Measurements from ENCODE around the gene SCYGR7. TPM values are rescaled to one million over a fixed set of nuclear protein-coding genes. Genes with fewer than 3 reads are reported as not detected.
A peak's percentile ranks its signal among the peaks of the same experiment; 100 is the strongest.

SCYGR7 gene
- total and polyA plus RNA-seq, 2 experiments from 2014 or later = not detected

- Histone ChIP-seq H3K36me3 (ENCODE audit: insufficient read depth) (no peaks in the 10 kb centered on the region), H3F3A (replicated peaks; ENCODE audit: low read depth) (no peaks in the 10 kb centered on the region), H3K79me2 (replicated peaks; ENCODE audit: insufficient read depth) (no peaks in the 10 kb centered on the region), H2AFZ (no peak overlapping the region; the same call in 1 of the 2 replicates), H3K27ac (ENCODE audit: low read depth) (no peak overlapping the region), H3K27me3 (ENCODE audit: insufficient read depth) (no peaks in the 10 kb centered on the region), H3K9me2 (ENCODE audit: insufficient read depth) (no peaks in the 10 kb centered on the region), H3K4me1 (ENCODE audit: insufficient read depth) (peaks cover 17% of the 10 kb centered on the region), H4K20me1 (replicated peaks; ENCODE audit: insufficient read depth) (no peaks in the 10 kb centered on the region), H3K4me3 (no peak overlapping the region), H3K4me2 (no peak overlapping the region)
- Mint-ChIP-seq H3K27ac (no peak overlapping the region), H3K9me3 (peaks cover 2% of the 10 kb centered on the region; the same call in 2 of the 3 replicates), H3K4me1 (peaks cover 16% of the 10 kb centered on the region), H3K36me3 (ENCODE audit: low read depth) (no peaks in the 10 kb centered on the region), H3K4me3 (no peak overlapping the region), H3K27me3 (ENCODE audit: insufficient read depth, low read depth, poor library complexity) (peaks cover 4% of the 10 kb centered on the region)
- TF ChIP-seq, protein P1, sequence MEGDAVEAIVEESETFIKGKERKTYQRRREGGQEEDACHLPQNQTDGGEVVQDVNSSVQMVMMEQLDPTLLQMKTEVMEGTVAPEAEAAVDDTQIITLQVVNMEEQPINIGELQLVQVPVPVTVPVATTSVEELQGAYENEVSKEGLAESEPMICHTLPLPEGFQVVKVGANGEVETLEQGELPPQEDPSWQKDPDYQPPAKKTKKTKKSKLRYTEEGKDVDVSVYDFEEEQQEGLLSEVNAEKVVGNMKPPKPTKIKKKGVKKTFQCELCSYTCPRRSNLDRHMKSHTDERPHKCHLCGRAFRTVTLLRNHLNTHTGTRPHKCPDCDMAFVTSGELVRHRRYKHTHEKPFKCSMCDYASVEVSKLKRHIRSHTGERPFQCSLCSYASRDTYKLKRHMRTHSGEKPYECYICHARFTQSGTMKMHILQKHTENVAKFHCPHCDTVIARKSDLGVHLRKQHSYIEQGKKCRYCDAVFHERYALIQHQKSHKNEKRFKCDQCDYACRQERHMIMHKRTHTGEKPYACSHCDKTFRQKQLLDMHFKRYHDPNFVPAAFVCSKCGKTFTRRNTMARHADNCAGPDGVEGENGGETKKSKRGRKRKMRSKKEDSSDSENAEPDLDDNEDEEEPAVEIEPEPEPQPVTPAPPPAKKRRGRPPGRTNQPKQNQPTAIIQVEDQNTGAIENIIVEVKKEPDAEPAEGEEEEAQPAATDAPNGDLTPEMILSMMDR (conservative IDR thresholded peaks at IDR 0.05; ENCODE audit: low read depth in 2 of 2) = peak; percentile 70 to 72
- TF ChIP-seq, protein P2, sequence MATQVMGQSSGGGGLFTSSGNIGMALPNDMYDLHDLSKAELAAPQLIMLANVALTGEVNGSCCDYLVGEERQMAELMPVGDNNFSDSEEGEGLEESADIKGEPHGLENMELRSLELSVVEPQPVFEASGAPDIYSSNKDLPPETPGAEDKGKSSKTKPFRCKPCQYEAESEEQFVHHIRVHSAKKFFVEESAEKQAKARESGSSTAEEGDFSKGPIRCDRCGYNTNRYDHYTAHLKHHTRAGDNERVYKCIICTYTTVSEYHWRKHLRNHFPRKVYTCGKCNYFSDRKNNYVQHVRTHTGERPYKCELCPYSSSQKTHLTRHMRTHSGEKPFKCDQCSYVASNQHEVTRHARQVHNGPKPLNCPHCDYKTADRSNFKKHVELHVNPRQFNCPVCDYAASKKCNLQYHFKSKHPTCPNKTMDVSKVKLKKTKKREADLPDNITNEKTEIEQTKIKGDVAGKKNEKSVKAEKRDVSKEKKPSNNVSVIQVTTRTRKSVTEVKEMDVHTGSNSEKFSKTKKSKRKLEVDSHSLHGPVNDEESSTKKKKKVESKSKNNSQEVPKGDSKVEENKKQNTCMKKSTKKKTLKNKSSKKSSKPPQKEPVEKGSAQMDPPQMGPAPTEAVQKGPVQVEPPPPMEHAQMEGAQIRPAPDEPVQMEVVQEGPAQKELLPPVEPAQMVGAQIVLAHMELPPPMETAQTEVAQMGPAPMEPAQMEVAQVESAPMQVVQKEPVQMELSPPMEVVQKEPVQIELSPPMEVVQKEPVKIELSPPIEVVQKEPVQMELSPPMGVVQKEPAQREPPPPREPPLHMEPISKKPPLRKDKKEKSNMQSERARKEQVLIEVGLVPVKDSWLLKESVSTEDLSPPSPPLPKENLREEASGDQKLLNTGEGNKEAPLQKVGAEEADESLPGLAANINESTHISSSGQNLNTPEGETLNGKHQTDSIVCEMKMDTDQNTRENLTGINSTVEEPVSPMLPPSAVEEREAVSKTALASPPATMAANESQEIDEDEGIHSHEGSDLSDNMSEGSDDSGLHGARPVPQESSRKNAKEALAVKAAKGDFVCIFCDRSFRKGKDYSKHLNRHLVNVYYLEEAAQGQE (IDR thresholded peaks at IDR 0.05; ENCODE audit: unreplicated experiment) = no peak
- peak; percentile 88 for ATAC-seq
- DNase-seq (ENCODE audit: low spot score) = peak; percentile 77
Measured at GRCh38 chr2:227774011-227774624, 46.0 kb downstream of the SCYGR7 start.

DNA sequence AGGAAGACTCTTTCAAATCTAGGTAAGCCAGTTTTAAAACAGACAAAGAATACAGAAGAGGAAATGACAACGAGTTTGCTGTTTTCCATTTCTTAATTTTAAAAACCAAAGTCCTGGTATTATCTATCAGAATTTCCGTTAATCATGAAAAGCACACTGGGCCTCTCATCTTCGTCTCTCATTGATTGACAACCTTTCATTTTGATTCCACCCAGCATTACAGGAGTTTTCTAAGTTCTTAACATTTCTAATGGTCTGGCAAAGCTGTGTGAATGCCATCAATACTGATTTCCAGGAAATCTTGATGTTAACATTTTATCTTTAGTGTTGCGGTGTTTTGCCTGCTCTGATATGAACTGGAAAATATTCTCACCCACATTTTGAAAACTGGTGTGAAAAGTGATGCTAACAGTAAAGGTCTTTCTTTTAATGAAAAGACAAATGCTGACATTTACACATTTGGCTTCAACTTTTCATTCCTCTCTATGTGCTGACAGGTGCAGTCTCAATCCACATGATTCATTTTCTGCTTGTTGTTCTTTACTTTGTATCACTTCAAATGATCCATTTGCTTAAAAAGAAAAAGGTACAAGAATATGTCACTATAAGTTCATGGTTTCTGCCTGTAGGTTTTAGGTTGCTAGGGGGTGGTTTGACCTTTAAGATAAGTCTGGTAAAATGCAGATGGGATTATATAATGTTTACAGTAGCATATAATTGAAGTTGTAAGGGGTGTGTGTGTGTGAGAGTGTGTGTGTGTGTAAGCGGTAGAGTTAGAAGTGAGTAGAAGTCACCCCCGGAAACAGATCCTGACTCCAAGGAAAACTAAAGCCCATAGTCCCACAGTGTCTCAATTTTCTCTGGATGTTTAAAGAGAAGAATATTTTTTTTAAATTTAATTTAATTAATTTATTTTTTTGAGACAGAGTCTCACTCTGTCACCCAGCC is 47.0 kb downstream of the SCYGR7 start:
- Histone ChIP-seq H3K4me3 (no peak overlapping the region), H3K9me2 (ENCODE audit: insufficient read depth) (no peaks in the 10 kb centered on the region), H3K27me3 (ENCODE audit: insufficient read depth) (no peaks in the 10 kb centered on the region), H3K4me2 (no peak overlapping the region), H3K79me2 (replicated peaks; ENCODE audit: insufficient read depth) (no peaks in the 10 kb centered on the region), H3K36me3 (ENCODE audit: insufficient read depth) (no peaks in the 10 kb centered on the region), H3F3A (replicated peaks; ENCODE audit: low read depth) (no peaks in the 10 kb centered on the region), H2AFZ (no peak overlapping the region), H4K20me1 (replicated peaks; ENCODE audit: insufficient read depth) (no peaks in the 10 kb centered on the region), H3K4me1 (ENCODE audit: insufficient read depth) (peaks cover 17% of the 10 kb centered on the region), H3K27ac (ENCODE audit: low read depth) (no peak overlapping the region)
- H3K4me3 Mint-ChIP-seq = no peak overlapping the region
- peaks cover 4% of the 10 kb centered on the region for H3K27me3 Mint-ChIP-seq (ENCODE audit: insufficient read depth, low read depth, poor library complexity)
- H3K9me3 Mint-ChIP-seq = peaks cover 2% of the 10 kb centered on the region; the same call in 2 of the 3 replicates
- H3K4me1 Mint-ChIP-seq = peaks cover 16% of the 10 kb centered on the region
- DNase-seq (ENCODE audit: low spot score) (no peak), ATAC-seq (no peak)
- no peaks in the 10 kb centered on the region for H3K36me3 Mint-ChIP-seq (ENCODE audit: low read depth)
- no peak overlapping the region for H3K27ac Mint-ChIP-seq
- TF ChIP-seq ZNF114 (CRISPR knock-in tag; IDR thresholded peaks at IDR 0.05) (no peak), EZH2 (IDR thresholded peaks at IDR 0.05; ENCODE audit: low read depth, unreplicated experiment) (no peak), ZNF331 (CRISPR knock-in tag; IDR thresholded peaks at IDR 0.05; ENCODE audit: low read depth) (no peak), CREB1 (CRISPR knock-in tag; IDR thresholded peaks at IDR 0.05; ENCODE audit: low read depth) (no peak), ETS1 (IDR thresholded peaks at IDR 0.05) (no peak), NANOG (IDR thresholded peaks at IDR 0.05; ENCODE audit: borderline replicate concordance) (no peak)
- TF ChIP-seq, protein P2 (IDR thresholded peaks at IDR 0.05; ENCODE audit: unreplicated experiment) = no peak
- TF ChIP-seq, protein P1 (conservative IDR thresholded peaks at IDR 0.05; ENCODE audit: low read depth in 2 of 2) = no peak

All from GM23338 (cell line).